ENCODE measurements around the gene COL18A1.

COL18A1 gene

GRCh38 chr21:45409466-45410150 is 4.6 kb downstream of the COL18A1 start:
- Histone ChIP-seq H3K4me3 (no peak overlapping the region), H3K27ac (peak overlapping the region in 10 of 21 experiments; percentile 25 to 82 (median 54))

- peak overlapping the region in 8 of 21 experiments; percentile 4 to 82 (median 57) for H3K27ac ChIP-seq
These were observed 5.3 kb downstream of the COL18A1 start for GRCh38 chr21:45410151-45410864.

GRCh38 chr21:45410865-45411809 is 6.2 kb downstream of the COL18A1 start:
- peak overlapping the region in 6 of 21 experiments; percentile 4 to 82 (median 42) for H3K27ac ChIP-seq

More at GRCh38 chr21:45410151-45410864, 5.3 kb downstream of the COL18A1 start:
- H3K4me3 ChIP-seq = peak overlapping the region in 1 of 7 experiments; percentile 9

GRCh38 chr21:45411810-45412206 is 6.8 kb downstream of the COL18A1 start:
- H3K27ac ChIP-seq = no peak overlapping the region
- no peak overlapping the region for H3K4me3 ChIP-seq

More at GRCh38 chr21:45410865-45411809, 6.2 kb downstream of the COL18A1 start:
- no peak overlapping the region for H3K4me3 ChIP-seq

GRCh38 chr21:45412491-45412890 is 7.5 kb downstream of the COL18A1 start:
- H3K4me3 ChIP-seq = no peak overlapping the region
- no peak overlapping the region for H3K27ac ChIP-seq

- H3K4me3 ChIP-seq = no peak overlapping the region
- no peak overlapping the region for H3K27ac ChIP-seq
These were observed 8.1 kb downstream of the COL18A1 start for GRCh38 chr21:45412909-45413611.

GRCh38 chr21:45413922-45414321 is 9.0 kb downstream of the COL18A1 start:
- no peak overlapping the region for H3K27ac ChIP-seq
- H3K4me3 ChIP-seq = no peak overlapping the region

- Histone ChIP-seq H3K4me3 (no peak overlapping the region), H3K27ac (no peak overlapping the region)
These were observed 9.6 kb downstream of the COL18A1 start for GRCh38 chr21:45414396-45415187.

GRCh38 chr21:45415188-45415942 is 10.4 kb downstream of the COL18A1 start:
- Histone ChIP-seq H3K4me3 (no peak overlapping the region), H3K27ac (no peak overlapping the region)

GRCh38 chr21:45415943-45416611 is 11.1 kb downstream of the COL18A1 start:
- no peak overlapping the region for H3K4me3 ChIP-seq
- H3K27ac ChIP-seq = no peak overlapping the region

GRCh38 chr21:45416620-45417019 is 11.7 kb downstream of the COL18A1 start:
- no peak overlapping the region for H3K4me3 ChIP-seq
- H3K27ac ChIP-seq = no peak overlapping the region

- Histone ChIP-seq H3K27ac (no peak overlapping the region), H3K4me3 (no peak overlapping the region)
These were observed 12.4 kb downstream of the COL18A1 start for GRCh38 chr21:45417256-45417950.

- H3K4me3 ChIP-seq = no peak overlapping the region
- no peak overlapping the region for H3K27ac ChIP-seq
These were observed 13.0 kb downstream of the COL18A1 start for GRCh38 chr21:45417951-45418300.

GRCh38 chr21:45418301-45419071 is 13.5 kb downstream of the COL18A1 start:
- no peak overlapping the region for H3K27ac ChIP-seq
- H3K4me3 ChIP-seq = no peak overlapping the region

- no peak overlapping the region for H3K27ac ChIP-seq
- no peak overlapping the region for H3K4me3 ChIP-seq
These were observed 14.2 kb downstream of the COL18A1 start for GRCh38 chr21:45419162-45419561.

Measured in skin epidermis (tissue), 12 donors.